Fibroblast of skin of left biceps (primary cell): ENCODE results near the gene NPY5R.

ENCODE experiments used
- DNase-seq, 2 experiments: peaks; one replicate each; pipeline ENCODE4 v3.0.0-alpha.2; 2013; ENCODE audit warnings: low read depth in 2 of 2

The NPY5R gene

GRCh38 chr4:163384926-163385325, 41.2 kb downstream of the NPY5R start:
- DNase-seq, result no peak

- DNase-seq, result no peak
These were observed 41.8 kb downstream of the NPY5R start for GRCh38 chr4:163385466-163385865.

- no peak for DNase-seq
These were observed 48.1 kb downstream of the NPY5R start for GRCh38 chr4:163391756-163392155.

- DNase-seq, result no peak
These were observed 48.6 kb downstream of the NPY5R start for GRCh38 chr4:163392328-163392727.

GRCh38 chr4:163393471-163393870, 49.8 kb downstream of the NPY5R start:
- no peak for DNase-seq

GRCh38 chr4:163395055-163395454, 51.4 kb downstream of the NPY5R start:
- DNase-seq, result no peak

- DNase-seq, result no peak
These were observed 52.1 kb downstream of the NPY5R start for GRCh38 chr4:163395758-163396157.

- no peak for DNase-seq
These were observed 54.5 kb downstream of the NPY5R start for GRCh38 chr4:163398238-163398637.

GRCh38 chr4:163400911-163401310, 57.2 kb downstream of the NPY5R start:
- no peak for DNase-seq
